CD14-positive monocyte (primary cell): ENCODE measurements around the gene CDKN2A. TPM values are rescaled to one million over a fixed set of nuclear protein-coding genes. Genes with fewer than 3 reads are reported as not detected.

ENCODE experiments used
- DNase-seq, 3 donors: peaks; one replicate each; pipeline ENCODE4 v3.0.0-alpha.2; 2011 to 2022
- H2AFZ ChIP-seq: 2 replicates; pipeline ENCODE4 v1.6.0; 2012; ENCODE audit warnings: mild to moderate bottlenecking, low read depth, low read length, inconsistent platforms; ENCODE audit not compliant: insufficient read depth, poor library complexity, severe bottlenecking
- H3K27ac ChIP-seq, 2 donors: 1 replicate in 1 of 2; 2 replicates in 1 of 2; pipeline ENCODE4 v1.5.1; 2012 to 2013; ENCODE audit warnings: low read length in 2 of 2, control low read depth in 1 of 2, inconsistent platforms in 1 of 2, low read depth in 1 of 2, mild to moderate bottlenecking in 1 of 2
- H3K27me3 ChIP-seq, 2 donors: one replicate each; pipeline versions ENCODE4 v1.6.0 to v1.6.1; 2011 to 2013; ENCODE audit warnings: low read length in 2 of 2; ENCODE audit not compliant: control insufficient read depth in 2 of 2, insufficient read depth in 2 of 2
- H3K36me3 ChIP-seq, 2 donors: replicated peaks in 1 of 2; 1 replicate in 1 of 2; 2 replicates in 1 of 2; pipeline versions ENCODE4 v1.5.1 to v1.6.1; 2012 to 2013; ENCODE audit warnings: low read length in 2 of 2, control low read depth in 1 of 2, inconsistent platforms in 1 of 2, mild to moderate bottlenecking in 1 of 2; ENCODE audit not compliant: insufficient read depth in 2 of 2, control insufficient read depth in 1 of 2
- H3K4me1 ChIP-seq, 2 donors: 1 replicate in 1 of 2; 2 replicates in 1 of 2; pipeline versions ENCODE4 v1.5.1 to v1.6.1; 2012 to 2013; ENCODE audit warnings: low read length in 2 of 2, control low read depth in 1 of 2, inconsistent platforms in 1 of 2, mild to moderate bottlenecking in 1 of 2, moderate library complexity in 1 of 2; ENCODE audit not compliant: insufficient read depth in 2 of 2, control insufficient read depth in 1 of 2
- H3K4me2 ChIP-seq: replicated peaks from 2 replicates; pipeline ENCODE3; 2012; ENCODE audit warnings: low read length, moderate library complexity, mild to moderate bottlenecking; ENCODE audit not compliant: poor library complexity, severe bottlenecking; ENCODE audit errors: extremely low read depth
- H3K4me3 ChIP-seq, 3 experiments: fragments of 200-600 bp in 1 of 3; sonication (generic) in 1 of 3; replicated peaks in 1 of 3; 1 replicate in 2 of 3; 2 replicates in 1 of 3; pipeline ENCODE4 v1.5.1; 2011 to 2013; ENCODE audit warnings: low read length in 3 of 3, mild to moderate bottlenecking in 3 of 3, control low read depth in 2 of 3, low read depth in 2 of 3, inconsistent platforms in 1 of 3, moderate library complexity in 1 of 3
- H3K79me2 ChIP-seq: 2 replicates; pipeline ENCODE4 v1.6.0; 2012; ENCODE audit warnings: mild to moderate bottlenecking, control low read depth, inconsistent platforms, low read length, moderate library complexity; ENCODE audit not compliant: insufficient read depth
- H3K9ac ChIP-seq: 2 replicates; pipeline ENCODE4 v1.6.0; 2017; ENCODE audit warnings: low read length, mild to moderate bottlenecking; ENCODE audit not compliant: insufficient read depth, poor library complexity, severe bottlenecking
- H3K9me3 ChIP-seq, 2 donors: replicated peaks in 1 of 2; 1 replicate in 1 of 2; 2 replicates in 1 of 2; pipeline versions ENCODE4 v1.5.1 to v1.6.1; 2012 to 2013; ENCODE audit warnings: low read length in 2 of 2, control low read depth in 1 of 2; ENCODE audit not compliant: control insufficient read depth in 1 of 2, insufficient read depth in 1 of 2
- H4K20me1 ChIP-seq: 2 replicates; pipeline ENCODE4 v1.6.0; 2012; ENCODE audit warnings: mild to moderate bottlenecking, low read length, control low read depth, moderate library complexity; ENCODE audit not compliant: insufficient read depth
- H3K27ac Mint-ChIP-seq, 7 donors: one replicate each; pipeline ENCODE4 v1.8.0; 2020; ENCODE audit warnings: mild to moderate bottlenecking in 7 of 7, mixed read lengths in 7 of 7, moderate library complexity in 6 of 7, inconsistent platforms in 2 of 7
- H3K27me3 Mint-ChIP-seq, 3 donors: one replicate each; pipeline ENCODE4 v1.8.0; 2021 to 2022; ENCODE audit warnings: low read depth in 3 of 3, mild to moderate bottlenecking in 3 of 3, mixed read lengths in 3 of 3, moderate library complexity in 3 of 3, inconsistent platforms in 1 of 3
- H3K36me3 Mint-ChIP-seq, 2 donors: one replicate each; pipeline ENCODE4 v1.8.0; 2020; ENCODE audit warnings: mixed read lengths in 2 of 2, inconsistent platforms in 1 of 2, mild to moderate bottlenecking in 1 of 2
- H3K4me1 Mint-ChIP-seq: one replicate; pipeline ENCODE4 v1.8.0; 2020; ENCODE audit warnings: mild to moderate bottlenecking, mixed read lengths
- H3K4me3 Mint-ChIP-seq, 2 donors: one replicate each; pipeline ENCODE4 v1.8.0; 2020; ENCODE audit warnings: mild to moderate bottlenecking in 2 of 2, mixed read lengths in 2 of 2, moderate library complexity in 1 of 2
- H3K9me3 Mint-ChIP-seq, 7 donors: one replicate each; pipeline ENCODE4 v1.8.0; 2020 to 2022; ENCODE audit warnings: mixed read lengths in 7 of 7, mild to moderate bottlenecking in 6 of 7, moderate library complexity in 6 of 7, inconsistent platforms in 2 of 7
- CTCF ChIP-seq: fragments of 200-600 bp; IDR thresholded peaks from one replicate; pipeline ENCODE4 v1.8.0; 2022; ENCODE audit warnings: antibody characterized with exemption, mild to moderate bottlenecking
- WGBS: methylation state at CpG from one replicate; pipeline ENCODE4 v1.1.5; 2013; ENCODE audit warnings: missing lambda C conversion rate; ENCODE audit not compliant: insufficient coverage; 5-methylcytosine and 5-hydroxymethylcytosine counted together
- intact Hi-C, 2 donors: fragments of 100-400 bp; cut with micrococcal nuclease; formaldehyde crosslinking; loops; one replicate each; pipeline versions ENCODE4 v1.15.0 to v1.15.1; 2023
- polyA plus RNA-seq, 3 donors: library from polyadenylated mRNA; depleted of rRNA in 1 of 3; unstranded in 2 of 3; stranded (reverse) in 1 of 3; fragments of 300-500 nt in 2 of 3; fragments of >200 nt in 1 of 3; fragmentation: Illumina TruSeq in 2 of 3; gene quantifications; 1 replicate in 2 of 3; 2 replicates in 1 of 3; pipeline ENCODE4 v1.2.3, GENCODE V29; 2012 to 2021

The CDKN2A gene
- polyA plus RNA-seq, 3 donors: 0.86 to 1.6 (median 1.1) TPM

DNA sequence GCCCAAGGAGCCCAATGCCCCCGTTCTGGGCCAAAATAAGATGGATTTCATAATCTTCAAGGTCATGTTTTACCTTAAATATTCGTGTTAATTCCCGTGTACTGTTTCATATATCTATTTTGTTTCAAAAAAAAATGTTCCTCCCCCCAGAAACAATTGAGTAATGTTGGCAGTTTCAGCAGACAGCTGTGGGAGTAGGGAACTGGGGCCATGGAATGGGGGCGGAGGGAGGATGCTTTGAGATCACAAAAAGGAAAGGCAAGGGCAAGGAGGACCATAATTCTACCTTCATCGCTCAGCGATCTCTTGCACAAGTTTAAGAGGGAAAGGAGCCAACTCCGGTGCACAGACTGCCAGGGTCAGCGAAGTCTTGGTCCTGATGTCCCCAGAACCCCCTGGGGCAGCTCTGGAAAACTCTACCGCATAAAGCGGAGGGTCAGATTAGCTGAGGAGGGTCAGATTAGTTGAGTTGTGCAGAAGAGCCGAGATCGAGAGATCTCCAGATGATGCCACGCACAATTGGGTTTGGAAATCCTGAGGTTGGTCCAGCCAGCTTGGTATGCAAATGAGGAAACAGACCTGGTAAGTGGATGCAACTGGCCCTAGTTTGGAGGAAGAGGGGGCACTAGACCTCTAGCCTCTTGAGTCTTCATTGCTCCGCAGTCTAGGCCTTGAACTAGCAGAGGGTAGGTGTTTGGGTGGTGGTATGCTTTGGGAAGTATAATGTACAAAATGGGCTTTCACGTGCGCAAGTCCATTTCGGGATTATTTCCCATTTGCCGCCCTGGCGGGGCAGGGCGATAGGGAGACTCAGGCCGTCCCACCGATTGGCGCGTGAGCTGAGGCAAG is 24.0 kb downstream of the CDKN2A start:
- Mint-ChIP-seq H3K27me3 (peaks cover 94 to 97% (median 95%) of the 10 kb centered on the region in 3 donors), H3K27ac (peak overlapping the region in 1 of 7 donors; percentile 38), H3K36me3 (peaks cover 20 to 31% of the 10 kb centered on the region in 2 donors), H3K4me1 (peaks cover 60% of the 10 kb centered on the region), H3K9me3 (peaks cover 0 to 74% (median 49%) of the 10 kb centered on the region in 7 donors), H3K4me3 (peak overlapping the region in 1 of 2 donors; percentile 69)
- H3K9me3 ChIP-seq: peaks cover 19 to 71% of the 10 kb centered on the region in 2 donors
- intact Hi-C loops: loop anchor here (5.0 kb wide), 2 partner anchors 37 to 158 kb away; partner anchors contain the start of gene CDKN2B (in 2 of the 2)
- WGBS: 20% methylated on average over 20 of the region's 24 CpGs
- no peak overlapping the region for H2AFZ ChIP-seq
- H4K20me1 ChIP-seq: no peaks in the 10 kb centered on the region
- no peaks in the 10 kb centered on the region for H3K79me2 ChIP-seq
- H3K9ac ChIP-seq: no peak overlapping the region
- no peak for TF ChIP-seq CTCF
- no peaks in the 10 kb centered on the region for H3K36me3 ChIP-seq
- no peak overlapping the region for H3K4me2 ChIP-seq
- H3K27me3 ChIP-seq: peaks cover 95 to 99% of the 10 kb centered on the region in 2 donors
- peaks cover 36 to 45% of the 10 kb centered on the region in 2 donors for H3K4me1 ChIP-seq
- H3K27ac ChIP-seq: no peak overlapping the region
- no peak for DNase-seq
- no peak overlapping the region for H3K4me3 ChIP-seq

- intact Hi-C loops: loop anchor here (5.0 kb wide), 2 partner anchors 38 to 157 kb away; partner anchors contain the start of gene CDKN2B (in 2 of the 2)
- peaks cover 95 to 97% (median 95%) of the 10 kb centered on the region in 3 donors for H3K27me3 Mint-ChIP-seq
- H3K9me3 Mint-ChIP-seq: peaks cover 0 to 76% (median 51%) of the 10 kb centered on the region in 7 donors
- Histone ChIP-seq H3K9me3 (peaks cover 19 to 70% of the 10 kb centered on the region in 2 donors), H3K27ac (no peak overlapping the region), H3K4me2 (no peak overlapping the region), H2AFZ (no peak overlapping the region), H3K9ac (no peak overlapping the region), H3K27me3 (peaks cover 93 to 100% of the 10 kb centered on the region in 2 donors), H3K4me3 (no peak overlapping the region), H3K36me3 (no peaks in the 10 kb centered on the region), H3K4me1 (peaks cover 34 to 44% of the 10 kb centered on the region in 2 donors), H4K20me1 (no peaks in the 10 kb centered on the region), H3K79me2 (no peaks in the 10 kb centered on the region)
- H3K36me3 Mint-ChIP-seq: peaks cover 23 to 28% of the 10 kb centered on the region in 2 donors
- peak overlapping the region in 1 of 7 donors; percentile 41 for H3K27ac Mint-ChIP-seq
- peak overlapping the region in 1 of 2 donors; percentile 69 for H3K4me3 Mint-ChIP-seq
- no peak for DNase-seq
- WGBS: 17% methylated on average over 10 of the region's 28 CpGs
- peaks cover 61% of the 10 kb centered on the region for H3K4me1 Mint-ChIP-seq
- TF ChIP-seq CTCF: no peak
These were observed 24.9 kb downstream of the CDKN2A start for GRCh38 chr9:21969011-21969940.
